ENCODE measurements around the gene DPPA5.

DPPA5 gene

GRCh38 chr6:73367761-73368355 lies 13.8 kb upstream of the DPPA5 start:
- Histone ChIP-seq H3K27me3 (replicated peaks; ENCODE audit: control insufficient read depth, insufficient read depth, low read length, poor library complexity, severe bottlenecking) (no peaks in the 10 kb centered on the region), H3K36me3 (ENCODE audit: control insufficient read depth, insufficient read depth, low read length) (no peaks in the 10 kb centered on the region), H3K27ac (ENCODE audit: insufficient read depth, low read length, poor library complexity, severe bottlenecking) (no peak overlapping the region), H3K4me1 (ENCODE audit: control insufficient read depth, insufficient read depth, low read length, poor library complexity, severe bottlenecking) (no peaks in the 10 kb centered on the region), H3K9me3 (ENCODE audit: control insufficient read depth, low read length) (no peaks in the 10 kb centered on the region), H3K4me3 (ENCODE audit: insufficient read depth, low read depth, low read length, poor library complexity, severe bottlenecking) (no peak overlapping the region)
- no peak for DNase-seq

GRCh38 chr6:73364549-73364948 lies 10.5 kb upstream of the DPPA5 start:
- Histone ChIP-seq H3K36me3 (ENCODE audit: control insufficient read depth, insufficient read depth, low read length) (no peaks in the 10 kb centered on the region), H3K27me3 (replicated peaks; ENCODE audit: control insufficient read depth, insufficient read depth, low read length, poor library complexity, severe bottlenecking) (no peaks in the 10 kb centered on the region), H3K9me3 (ENCODE audit: control insufficient read depth, low read length) (no peaks in the 10 kb centered on the region), H3K4me1 (ENCODE audit: control insufficient read depth, insufficient read depth, low read length, poor library complexity, severe bottlenecking) (no peaks in the 10 kb centered on the region), H3K4me3 (ENCODE audit: insufficient read depth, low read depth, low read length, poor library complexity, severe bottlenecking) (no peak overlapping the region), H3K27ac (ENCODE audit: insufficient read depth, low read length, poor library complexity, severe bottlenecking) (no peak overlapping the region)
- DNase-seq, result no peak

GRCh38 chr6:73364121-73364520 lies 10.0 kb upstream of the DPPA5 start:
- Histone ChIP-seq H3K4me1 (ENCODE audit: control insufficient read depth, insufficient read depth, low read length, poor library complexity, severe bottlenecking) (no peaks in the 10 kb centered on the region), H3K27ac (ENCODE audit: insufficient read depth, low read length, poor library complexity, severe bottlenecking) (no peak overlapping the region), H3K4me3 (ENCODE audit: insufficient read depth, low read depth, low read length, poor library complexity, severe bottlenecking) (no peak overlapping the region), H3K36me3 (ENCODE audit: control insufficient read depth, insufficient read depth, low read length) (no peaks in the 10 kb centered on the region), H3K27me3 (replicated peaks; ENCODE audit: control insufficient read depth, insufficient read depth, low read length, poor library complexity, severe bottlenecking) (no peaks in the 10 kb centered on the region), H3K9me3 (ENCODE audit: control insufficient read depth, low read length) (no peaks in the 10 kb centered on the region)
- DNase-seq, result no peak

- no peaks in the 10 kb centered on the region for H3K9me3 ChIP-seq (ENCODE audit: control insufficient read depth, low read length)
- no peak overlapping the region for H3K27ac ChIP-seq (ENCODE audit: insufficient read depth, low read length, poor library complexity, severe bottlenecking)
- H3K4me1 ChIP-seq (ENCODE audit: control insufficient read depth, insufficient read depth, low read length, poor library complexity, severe bottlenecking), result no peaks in the 10 kb centered on the region
- H3K4me3 ChIP-seq (ENCODE audit: insufficient read depth, low read depth, low read length, poor library complexity, severe bottlenecking), result no peak overlapping the region
- DNase-seq, result no peak
- H3K27me3 ChIP-seq (replicated peaks; ENCODE audit: control insufficient read depth, insufficient read depth, low read length, poor library complexity, severe bottlenecking), result no peaks in the 10 kb centered on the region
- no peaks in the 10 kb centered on the region for H3K36me3 ChIP-seq (ENCODE audit: control insufficient read depth, insufficient read depth, low read length)
Observed at GRCh38 chr6:73363537-73363875, 9.4 kb upstream of the DPPA5 start.

- no peaks in the 10 kb centered on the region for H3K36me3 ChIP-seq (ENCODE audit: control insufficient read depth, insufficient read depth, low read length)
Observed at GRCh38 chr6:73362869-73363536, 8.9 kb upstream of the DPPA5 start.

GRCh38 chr6:73362358-73362757 lies 8.3 kb upstream of the DPPA5 start, which contains the start of gene KHDC3L:
TSS of gene KHDC3L (plus strand) at chr6:73362658. CDS start at chr6:73362730, 72 bp downstream.
- Histone ChIP-seq H3K36me3 (ENCODE audit: control insufficient read depth, insufficient read depth, low read length) (no peaks in the 10 kb centered on the region), H3K4me1 (ENCODE audit: control insufficient read depth, insufficient read depth, low read length, poor library complexity, severe bottlenecking) (no peaks in the 10 kb centered on the region), H3K4me3 (ENCODE audit: insufficient read depth, low read depth, low read length, poor library complexity, severe bottlenecking) (no peak within 1 kb of the TSS), H3K9me3 (ENCODE audit: control insufficient read depth, low read length) (no peaks in the 10 kb centered on the region), H3K27me3 (replicated peaks; ENCODE audit: control insufficient read depth, insufficient read depth, low read length, poor library complexity, severe bottlenecking) (no peaks in the 10 kb centered on the region), H3K27ac (ENCODE audit: insufficient read depth, low read length, poor library complexity, severe bottlenecking) (no peak within 1 kb of the TSS)
- DNase-seq, result no peak

More at GRCh38 chr6:73362869-73363536, 8.9 kb upstream of the DPPA5 start:
- Histone ChIP-seq H3K4me3 (ENCODE audit: insufficient read depth, low read depth, low read length, poor library complexity, severe bottlenecking) (no peak overlapping the region), H3K4me1 (ENCODE audit: control insufficient read depth, insufficient read depth, low read length, poor library complexity, severe bottlenecking) (no peaks in the 10 kb centered on the region), H3K27me3 (replicated peaks; ENCODE audit: control insufficient read depth, insufficient read depth, low read length, poor library complexity, severe bottlenecking) (no peaks in the 10 kb centered on the region), H3K27ac (ENCODE audit: insufficient read depth, low read length, poor library complexity, severe bottlenecking) (no peak overlapping the region), H3K9me3 (ENCODE audit: control insufficient read depth, low read length) (no peaks in the 10 kb centered on the region)
- no peak for DNase-seq

- no peaks in the 10 kb centered on the region for H3K36me3 ChIP-seq (ENCODE audit: control insufficient read depth, insufficient read depth, low read length)
- no peak overlapping the region for H3K4me3 ChIP-seq (ENCODE audit: insufficient read depth, low read depth, low read length, poor library complexity, severe bottlenecking)
- peaks cover 13% of the 10 kb centered on the region for H3K27me3 ChIP-seq (replicated peaks; ENCODE audit: control insufficient read depth, insufficient read depth, low read length, poor library complexity, severe bottlenecking)
- H3K4me1 ChIP-seq (ENCODE audit: control insufficient read depth, insufficient read depth, low read length, poor library complexity, severe bottlenecking), result no peaks in the 10 kb centered on the region
- DNase-seq, result no peak
- H3K9me3 ChIP-seq (ENCODE audit: control insufficient read depth, low read length), result no peaks in the 10 kb centered on the region
- H3K27ac ChIP-seq (ENCODE audit: insufficient read depth, low read length, poor library complexity, severe bottlenecking), result no peak overlapping the region
Observed at GRCh38 chr6:73349311-73349710, 4.8 kb downstream of the DPPA5 start.

- H3K27me3 ChIP-seq (replicated peaks; ENCODE audit: control insufficient read depth, insufficient read depth, low read length, poor library complexity, severe bottlenecking), result peaks cover 13% of the 10 kb centered on the region
- no peak overlapping the region for H3K4me3 ChIP-seq (ENCODE audit: insufficient read depth, low read depth, low read length, poor library complexity, severe bottlenecking)
Observed at GRCh38 chr6:73348550-73349204, 5.4 kb downstream of the DPPA5 start.

GRCh38 chr6:73343164-73343563 lies 10.9 kb downstream of the DPPA5 start:
- H3K4me1 ChIP-seq (ENCODE audit: control insufficient read depth, insufficient read depth, low read length, poor library complexity, severe bottlenecking), result no peaks in the 10 kb centered on the region
- no peaks in the 10 kb centered on the region for H3K9me3 ChIP-seq (ENCODE audit: control insufficient read depth, low read length)
- H3K27ac ChIP-seq (ENCODE audit: insufficient read depth, low read length, poor library complexity, severe bottlenecking), result no peak overlapping the region
- H3K36me3 ChIP-seq (ENCODE audit: control insufficient read depth, insufficient read depth, low read length), result no peaks in the 10 kb centered on the region
- DNase-seq, result no peak
- H3K27me3 ChIP-seq (replicated peaks; ENCODE audit: control insufficient read depth, insufficient read depth, low read length, poor library complexity, severe bottlenecking), result no peaks in the 10 kb centered on the region
- H3K4me3 ChIP-seq (ENCODE audit: insufficient read depth, low read depth, low read length, poor library complexity, severe bottlenecking), result no peak overlapping the region

More at GRCh38 chr6:73348550-73349204, 5.4 kb downstream of the DPPA5 start:
- DNase-seq, result no peak
- Histone ChIP-seq H3K9me3 (ENCODE audit: control insufficient read depth, low read length) (no peaks in the 10 kb centered on the region), H3K36me3 (ENCODE audit: control insufficient read depth, insufficient read depth, low read length) (no peaks in the 10 kb centered on the region), H3K4me1 (ENCODE audit: control insufficient read depth, insufficient read depth, low read length, poor library complexity, severe bottlenecking) (no peaks in the 10 kb centered on the region), H3K27ac (ENCODE audit: insufficient read depth, low read length, poor library complexity, severe bottlenecking) (no peak overlapping the region)

GRCh38 chr6:73342174-73342573 lies 11.9 kb downstream of the DPPA5 start:
- DNase-seq, result no peak
- Histone ChIP-seq H3K9me3 (ENCODE audit: control insufficient read depth, low read length) (no peaks in the 10 kb centered on the region), H3K27me3 (replicated peaks; ENCODE audit: control insufficient read depth, insufficient read depth, low read length, poor library complexity, severe bottlenecking) (no peaks in the 10 kb centered on the region), H3K27ac (ENCODE audit: insufficient read depth, low read length, poor library complexity, severe bottlenecking) (no peak overlapping the region), H3K4me3 (ENCODE audit: insufficient read depth, low read depth, low read length, poor library complexity, severe bottlenecking) (no peak overlapping the region), H3K36me3 (ENCODE audit: control insufficient read depth, insufficient read depth, low read length) (no peaks in the 10 kb centered on the region), H3K4me1 (ENCODE audit: control insufficient read depth, insufficient read depth, low read length, poor library complexity, severe bottlenecking) (no peaks in the 10 kb centered on the region)

Measured in effector memory CD4-positive, alpha-beta T cell (primary cell).